Measurements from ENCODE around the gene TIAL1.

DNA sequence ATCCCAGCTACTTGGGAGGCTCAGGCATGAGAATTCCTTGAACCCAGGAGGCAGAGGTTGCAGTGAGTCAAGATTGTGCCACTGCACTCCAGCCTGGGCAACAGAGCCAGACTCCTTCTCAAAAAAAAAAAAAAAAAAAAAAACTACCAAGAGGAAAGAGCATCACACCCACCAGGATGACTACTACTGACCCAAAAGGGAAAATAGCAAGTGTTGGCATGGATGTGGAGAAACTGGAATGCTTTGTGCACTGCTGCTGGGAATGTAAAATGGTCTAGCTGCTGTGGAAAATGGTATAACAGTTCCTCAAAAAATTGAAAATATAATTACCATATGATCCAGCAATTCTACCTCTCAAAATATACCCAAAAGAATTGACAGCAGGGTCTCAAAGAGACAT is 7.7 kb upstream of the TIAL1 start:
- TF ChIP-seq, protein P1, sequence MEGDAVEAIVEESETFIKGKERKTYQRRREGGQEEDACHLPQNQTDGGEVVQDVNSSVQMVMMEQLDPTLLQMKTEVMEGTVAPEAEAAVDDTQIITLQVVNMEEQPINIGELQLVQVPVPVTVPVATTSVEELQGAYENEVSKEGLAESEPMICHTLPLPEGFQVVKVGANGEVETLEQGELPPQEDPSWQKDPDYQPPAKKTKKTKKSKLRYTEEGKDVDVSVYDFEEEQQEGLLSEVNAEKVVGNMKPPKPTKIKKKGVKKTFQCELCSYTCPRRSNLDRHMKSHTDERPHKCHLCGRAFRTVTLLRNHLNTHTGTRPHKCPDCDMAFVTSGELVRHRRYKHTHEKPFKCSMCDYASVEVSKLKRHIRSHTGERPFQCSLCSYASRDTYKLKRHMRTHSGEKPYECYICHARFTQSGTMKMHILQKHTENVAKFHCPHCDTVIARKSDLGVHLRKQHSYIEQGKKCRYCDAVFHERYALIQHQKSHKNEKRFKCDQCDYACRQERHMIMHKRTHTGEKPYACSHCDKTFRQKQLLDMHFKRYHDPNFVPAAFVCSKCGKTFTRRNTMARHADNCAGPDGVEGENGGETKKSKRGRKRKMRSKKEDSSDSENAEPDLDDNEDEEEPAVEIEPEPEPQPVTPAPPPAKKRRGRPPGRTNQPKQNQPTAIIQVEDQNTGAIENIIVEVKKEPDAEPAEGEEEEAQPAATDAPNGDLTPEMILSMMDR (conservative IDR thresholded peaks at IDR 0.05; ENCODE audit: low read length): no peak
- no peak for TF ChIP-seq EZH2phosphoT487 (IDR thresholded peaks at IDR 0.05; ENCODE audit: borderline replicate concordance)

Data from Loucy (cell line).